ENCODE results near the gene C11orf97.
"Not testable (repeated sequence)": the region's sequence is repeated elsewhere in the genome, so short reads cannot be mapped to it uniquely, and the experiment has no call there.

The C11orf97 gene

GRCh38 chr11:94525546-94526324, 13.5 kb downstream of the C11orf97 start:
- DNase-seq (ENCODE audit: low read depth), result no peak

- DNase-seq (ENCODE audit: low read depth), result no peak
These were observed 14.6 kb downstream of the C11orf97 start for GRCh38 chr11:94526645-94527438.

- DNase-seq (ENCODE audit: low read depth), result no peak
These were observed 16.3 kb downstream of the C11orf97 start for GRCh38 chr11:94528551-94528950.

- DNase-seq (ENCODE audit: low read depth), result no peak
These were observed 19.9 kb downstream of the C11orf97 start for GRCh38 chr11:94532211-94532610.

- DNase-seq (ENCODE audit: low read depth), result no peak
These were observed 20.9 kb downstream of the C11orf97 start for GRCh38 chr11:94533206-94533605.

GRCh38 chr11:94533696-94534630, 21.7 kb downstream of the C11orf97 start:
- DNase-seq (ENCODE audit: low read depth), result no peak

- DNase-seq (ENCODE audit: low read depth), result no peak
These were observed 24.1 kb downstream of the C11orf97 start for GRCh38 chr11:94536386-94536785.

GRCh38 chr11:94537031-94537600, 24.9 kb downstream of the C11orf97 start:
- no peak for DNase-seq (ENCODE audit: low read depth)

GRCh38 chr11:94539420-94539819, 27.2 kb downstream of the C11orf97 start:
- DNase-seq (ENCODE audit: low read depth), result no peak

GRCh38 chr11:94543695-94544645, 31.7 kb downstream of the C11orf97 start, which contains the start of gene FUT4:
Gene FUT4, plus strand, starts transcription at chr11:94543921. Its CDS starts 213 bp downstream, at chr11:94544134.
- peak; percentile 40 for DNase-seq (ENCODE audit: low read depth)

GRCh38 chr11:94544646-94545263, 32.5 kb downstream of the C11orf97 start:
- DNase-seq (ENCODE audit: low read depth), result no peak

GRCh38 chr11:94545264-94546161, 33.3 kb downstream of the C11orf97 start:
- DNase-seq (ENCODE audit: low read depth), result no peak

- no peak for DNase-seq (ENCODE audit: low read depth)
These were observed 33.9 kb downstream of the C11orf97 start for GRCh38 chr11:94546162-94546470.

- DNase-seq (ENCODE audit: low read depth), result no peak
These were observed 34.6 kb downstream of the C11orf97 start for GRCh38 chr11:94546886-94547285.

- DNase-seq (ENCODE audit: low read depth), result no peak
These were observed 36.9 kb downstream of the C11orf97 start for GRCh38 chr11:94549146-94549545.

- no peak for DNase-seq (ENCODE audit: low read depth)
These were observed 38.3 kb downstream of the C11orf97 start for GRCh38 chr11:94550513-94550912.

- no peak for DNase-seq (ENCODE audit: low read depth)
These were observed 41.7 kb downstream of the C11orf97 start for GRCh38 chr11:94553938-94554337.

GRCh38 chr11:94555752-94556329, 43.6 kb downstream of the C11orf97 start:
- DNase-seq (ENCODE audit: low read depth), result not testable (repeated sequence)

GRCh38 chr11:94557421-94557820, 45.2 kb downstream of the C11orf97 start:
- no peak for DNase-seq (ENCODE audit: low read depth)
